Measurements from ENCODE around the gene SCO1.

GRCh38 chr17:10718547-10718946, 21.2 kb upstream of the SCO1 start:
- TF ChIP-seq CTCF (IDR thresholded peaks at IDR 0.05 in 2 of 3, conservative IDR thresholded peaks at IDR 0.05 in 1 of 3; ENCODE audit: control insufficient read depth in 2 of 3, extremely low read depth in 1 of 3, insufficient read depth in 1 of 3, low read depth in 3 of 3, low read length in 3 of 3) = no peak
- no peak for TF ChIP-seq SUPT20H (IDR thresholded peaks at IDR 0.05; ENCODE audit: borderline replicate concordance, control insufficient read depth, low read depth, low read length)
- TF ChIP-seq, protein P1, sequence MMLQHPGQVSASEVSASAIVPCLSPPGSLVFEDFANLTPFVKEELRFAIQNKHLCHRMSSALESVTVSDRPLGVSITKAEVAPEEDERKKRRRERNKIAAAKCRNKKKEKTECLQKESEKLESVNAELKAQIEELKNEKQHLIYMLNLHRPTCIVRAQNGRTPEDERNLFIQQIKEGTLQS (IDR thresholded peaks at IDR 0.05; ENCODE audit: borderline replicate concordance, extremely low read depth, low read depth, low read length) = no peak
- no peak for TF ChIP-seq RELA (IDR thresholded peaks at IDR 0.05; ENCODE audit: borderline replicate concordance, partially characterized antibody)
- TF ChIP-seq SMARCA5 (IDR thresholded peaks at IDR 0.05) = no peak

Measured in GM12878 (cell line).